ENCODE measurements around the gene ADAMTS19. TPM values are rescaled to one million over a fixed set of nuclear protein-coding genes. Genes with fewer than 3 reads are reported as not detected.

ADAMTS19 gene
- total RNA-seq, 1 donor from 2014 or later, result not detected

DNA sequence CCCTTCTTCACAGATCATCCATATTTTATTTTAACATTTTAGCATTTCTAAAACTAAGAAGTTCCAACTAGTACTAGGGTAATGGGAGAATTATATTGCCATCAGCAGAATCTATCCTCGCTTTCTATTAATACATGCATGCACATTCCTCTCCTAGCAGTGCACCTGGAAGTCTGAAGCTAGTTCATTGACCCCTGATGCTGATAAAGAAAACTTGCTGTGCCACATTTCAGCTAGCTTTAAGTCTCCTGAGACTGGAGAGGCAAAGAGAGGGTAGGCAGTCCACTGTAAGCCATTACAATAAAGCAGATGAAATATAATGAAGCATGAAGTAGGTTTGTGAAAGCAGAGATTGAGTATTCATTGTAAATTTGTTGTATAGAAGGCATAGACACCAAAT is 303.6 kb downstream of the ADAMTS19 start:
- DNase-seq (ENCODE audit: low read depth in 2 of 2), result no peak

DNA sequence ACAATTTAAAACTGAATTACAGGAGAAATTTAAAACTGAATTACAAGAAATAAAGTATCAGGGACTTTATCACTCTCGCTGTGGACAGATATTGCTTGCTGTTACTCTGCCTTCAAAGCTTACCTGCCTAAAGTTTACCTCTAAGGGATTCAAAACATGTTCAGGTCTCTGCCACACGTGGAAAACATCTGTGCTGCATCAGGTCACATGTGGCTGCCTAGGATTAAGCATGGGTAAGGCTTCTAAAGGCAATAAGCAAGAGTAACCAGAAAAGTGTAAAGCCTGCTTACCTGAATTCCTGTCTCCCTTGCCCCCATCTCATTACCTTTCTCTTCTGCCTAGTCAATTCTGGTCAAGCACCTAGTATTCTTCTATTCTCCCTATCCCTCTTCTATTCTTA is 306.7 kb downstream of the ADAMTS19 start:
- DNase-seq (ENCODE audit: low read depth in 2 of 2), result no peak

DNA sequence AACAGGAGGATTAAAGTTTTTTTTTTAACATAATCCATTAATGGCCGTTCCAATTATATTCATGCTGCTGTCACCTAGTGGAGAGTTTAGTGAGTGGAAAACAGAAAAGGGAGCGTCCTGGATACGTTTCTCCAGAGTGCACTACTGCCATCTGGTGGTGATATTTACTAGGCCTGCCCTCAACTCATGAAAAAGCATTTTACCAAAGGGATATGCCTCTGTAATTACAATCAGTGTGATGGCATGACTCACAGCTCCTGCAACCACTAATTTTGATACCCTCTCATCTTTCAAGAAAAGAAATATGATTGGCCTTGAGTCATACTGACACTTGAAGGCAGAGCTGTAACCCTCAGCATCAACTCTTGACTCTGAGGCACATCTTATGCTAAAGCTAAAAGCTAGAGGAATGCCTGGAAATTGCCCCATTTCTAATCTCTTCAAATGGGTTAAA is 307.9 kb downstream of the ADAMTS19 start:
- DNase-seq (ENCODE audit: low read depth in 2 of 2), result peak; percentile 85 to 89

DNA sequence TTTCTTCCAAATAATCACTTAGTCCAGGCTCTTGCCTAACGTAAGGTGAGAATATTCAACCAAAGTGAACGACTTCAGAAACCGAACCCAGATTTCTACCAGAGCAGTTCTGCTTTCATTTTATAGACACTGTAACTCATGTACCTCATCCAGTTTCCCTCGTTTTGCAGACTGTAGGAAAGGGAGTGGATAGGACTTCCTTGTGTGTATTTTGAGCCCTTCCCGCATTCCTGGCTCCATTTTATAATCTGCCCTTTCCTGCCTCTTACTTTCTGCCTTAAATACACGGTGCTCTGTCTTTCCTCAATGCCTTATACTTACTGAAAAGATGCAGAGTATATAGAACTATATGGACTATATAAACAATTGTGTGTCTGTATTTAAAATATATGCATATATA is 308.6 kb downstream of the ADAMTS19 start:
- DNase-seq (ENCODE audit: low read depth in 2 of 2), result no peak

DNA sequence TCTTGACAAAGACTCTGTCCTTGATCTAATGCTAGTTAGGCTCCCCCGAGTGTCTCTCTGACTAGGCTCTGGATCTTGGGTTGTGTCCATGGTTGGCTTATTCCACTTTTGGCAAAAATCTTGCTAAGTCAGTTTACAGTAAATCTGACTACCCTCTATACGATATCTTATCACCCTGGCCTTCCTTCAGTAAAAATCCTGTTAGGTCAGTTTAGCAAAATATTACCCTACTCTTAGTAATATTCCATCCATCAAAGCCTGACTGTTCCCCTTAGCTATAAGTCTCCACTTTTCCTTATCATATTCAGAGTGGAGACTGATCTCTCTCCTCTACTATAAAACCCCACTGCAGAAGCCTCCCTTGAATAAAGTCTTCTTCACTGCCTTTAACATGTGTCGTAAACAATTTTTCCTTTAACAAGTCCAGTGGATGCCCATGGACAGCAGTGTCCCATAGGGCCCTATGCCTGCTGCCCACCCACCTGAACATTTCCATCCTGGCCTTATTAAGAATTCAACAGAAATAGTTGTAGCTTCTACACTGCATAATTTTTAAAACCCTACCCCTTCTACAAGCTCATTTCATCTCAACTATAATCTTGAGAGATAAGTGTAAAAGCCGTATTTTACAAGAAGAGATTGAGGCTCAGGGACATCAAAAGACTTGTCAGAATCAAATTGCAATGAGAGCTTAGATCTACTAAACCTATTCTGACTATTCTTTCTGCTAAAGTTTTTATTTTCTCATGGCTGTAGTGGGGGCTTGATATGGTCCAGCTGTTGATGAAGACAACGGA is 310.1 kb downstream of the ADAMTS19 start:
- DNase-seq (ENCODE audit: low read depth in 2 of 2), result no peak

DNA sequence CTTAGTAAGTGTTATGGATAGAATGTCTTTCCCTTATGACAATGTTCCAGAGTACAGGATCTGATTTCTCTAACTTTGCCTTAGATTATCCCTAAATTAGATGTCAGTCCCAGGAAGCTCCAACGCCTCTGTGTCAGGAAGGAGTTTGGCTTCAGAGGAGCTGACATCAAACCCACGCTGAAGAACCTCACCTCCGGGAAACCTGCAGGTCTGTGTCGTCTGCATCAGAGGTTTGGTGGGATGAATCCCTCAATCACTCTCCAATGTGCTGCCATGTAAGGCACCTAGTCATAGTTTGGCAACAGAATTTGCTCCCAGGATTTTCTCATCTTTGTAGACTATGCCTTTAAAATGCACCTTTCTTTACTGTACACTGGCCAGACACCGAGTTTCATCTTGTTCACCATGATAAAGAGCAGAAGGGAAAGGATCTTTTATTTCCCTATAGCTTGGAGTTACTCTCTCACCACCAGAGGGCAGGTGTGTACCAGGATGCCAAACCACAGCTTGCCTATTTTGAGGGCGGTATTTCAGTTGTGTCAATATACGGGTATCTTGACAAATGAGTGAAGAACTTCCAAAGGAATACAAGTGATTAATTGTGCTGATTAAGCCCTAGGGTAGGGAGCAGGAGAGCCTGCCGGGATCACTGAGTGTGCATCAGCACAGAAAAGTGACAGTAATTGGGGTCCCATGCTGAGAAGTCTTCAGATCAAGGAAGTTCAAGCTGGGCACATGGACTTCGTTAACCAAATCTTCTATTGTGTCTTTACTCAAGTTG is 311.1 kb downstream of the ADAMTS19 start:
- DNase-seq (ENCODE audit: low read depth in 2 of 2), result peak; percentile 25 to 53

DNA sequence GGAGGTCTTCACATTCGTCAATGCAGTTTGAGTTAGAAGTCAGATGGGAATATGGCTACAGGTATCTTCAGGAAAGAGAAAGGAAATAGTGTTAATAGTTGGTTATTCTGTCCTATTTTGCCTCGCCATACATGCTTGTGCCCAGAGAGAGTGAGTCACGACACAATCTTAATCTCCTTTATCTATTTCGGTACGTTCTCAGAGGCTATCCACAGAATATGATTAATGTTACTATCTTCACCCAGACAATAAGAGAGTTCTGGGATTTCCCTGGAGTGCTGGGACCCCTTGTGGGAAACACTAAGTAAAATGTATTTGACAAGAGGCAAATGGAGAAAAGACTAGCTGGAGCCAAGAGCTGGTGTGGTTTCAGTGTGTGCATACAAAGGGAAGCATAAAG is 313.3 kb downstream of the ADAMTS19 start:
- DNase-seq (ENCODE audit: low read depth in 2 of 2), result no peak

DNA sequence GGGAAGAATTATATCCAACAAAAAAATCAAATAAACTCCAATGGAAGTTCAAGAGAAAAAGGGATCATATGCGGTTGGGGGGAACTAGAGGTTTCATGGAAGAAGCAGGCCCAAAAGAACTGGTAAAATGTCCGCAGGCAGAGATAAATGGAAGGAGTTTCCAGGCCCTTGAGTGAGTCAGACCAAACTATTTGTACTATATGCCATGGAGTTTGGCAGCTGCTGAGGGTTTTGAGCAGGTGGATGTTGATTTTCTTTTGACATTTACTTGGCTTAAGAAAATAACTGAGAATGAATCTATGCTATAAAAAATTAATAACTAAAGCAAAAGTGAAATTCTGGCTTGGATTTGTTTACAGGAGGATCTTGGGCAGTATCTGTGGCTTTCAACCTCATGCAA is 321.5 kb downstream of the ADAMTS19 start:
- DNase-seq (ENCODE audit: low read depth in 2 of 2), result no peak
